Suprapubic skin (tissue), 4 donors: ENCODE results near the gene HLA-A. TPM values are rescaled to one million over a fixed set of nuclear protein-coding genes. Genes with fewer than 3 reads are reported as not detected.

Source experiments
- DNase-seq, 2 donors: peaks; one replicate each; pipeline ENCODE4 v3.0.0-alpha.2; 2019; ENCODE audit warnings: low spot score in 2 of 2
- H3K27ac ChIP-seq: fragments of 200-600 bp; sonication (generic); one replicate; pipeline ENCODE4 v1.5.1; 2019
- H3K27me3 ChIP-seq: fragments of 200-600 bp; sonication (generic); one replicate; pipeline ENCODE4 v1.5.1; 2019
- H3K36me3 ChIP-seq: fragments of 200-600 bp; sonication (generic); one replicate; pipeline ENCODE4 v1.5.1; 2019
- H3K4me1 ChIP-seq: fragments of 200-600 bp; sonication (generic); one replicate; pipeline ENCODE4 v1.5.1; 2019
- H3K4me3 ChIP-seq: fragments of 200-600 bp; sonication (generic); one replicate; pipeline ENCODE4 v1.5.1; 2019; ENCODE audit warnings: mild to moderate bottlenecking
- H3K9me3 ChIP-seq: fragments of 200-600 bp; sonication (generic); one replicate; pipeline ENCODE4 v1.5.1; 2019
- CTCF ChIP-seq, 2 donors: fragments of 200-600 bp in 1 of 2; fragments of 450-650 bp in 1 of 2; sonication (generic) in 1 of 2; IDR thresholded peaks; one replicate each; pipeline ENCODE4 v1.5.1; 2016 to 2019; ENCODE audit warnings: antibody characterized with exemption in 2 of 2, mild to moderate bottlenecking in 1 of 2, moderate library complexity in 1 of 2
- EP300 ChIP-seq: sonication (generic); formaldehyde crosslinking; IDR thresholded peaks from one replicate; pipeline ENCODE4 v1.6.1; 2017; ENCODE audit warnings: antibody characterized with exemption
- POLR2A ChIP-seq, 2 donors: fragments of 450-650 bp; IDR thresholded peaks; one replicate each; pipeline ENCODE4 v1.6.1; 2017; ENCODE audit warnings: antibody characterized with exemption in 2 of 2, mild to moderate bottlenecking in 2 of 2, moderate library complexity in 2 of 2
- POLR2AphosphoS5 ChIP-seq, 3 donors: sonication (generic); formaldehyde crosslinking; IDR thresholded peaks; one replicate each; pipeline ENCODE4 v1.6.1; 2017; ENCODE audit warnings: antibody characterized with exemption in 3 of 3
- WGBS: methylation state at CpG from one replicate; pipeline ENCODE4 v1.1.5; 2018; 5-methylcytosine and 5-hydroxymethylcytosine counted together
- total RNA-seq, 4 donors: library from RNA; depleted of rRNA; stranded (reverse); fragments of >200 nt; gene quantifications; one replicate each; pipeline ENCODE4 v1.1.0, GENCODE V29; 2016

Gene HLA-A
- total RNA-seq, 4 donors from 2014 or later = 455 to 546 (median 499) TPM

- H3K4me1 ChIP-seq = no peaks in the 10 kb centered on the region
- no peaks in the 10 kb centered on the region for H3K27me3 ChIP-seq
- H3K9me3 ChIP-seq = no peaks in the 10 kb centered on the region
- H3K4me3 ChIP-seq = no peak overlapping the region
- WGBS = no CpG with 5 or more reads among the region's 1 CpG
- DNase-seq = no peak
- H3K27ac ChIP-seq = no peak overlapping the region
- TF ChIP-seq POLR2A (IDR thresholded peaks at IDR 0.05) (no peak), CTCF (IDR thresholded peaks at IDR 0.05) (no peak), EP300 (no peak), POLR2AphosphoS5 (IDR thresholded peaks at IDR 0.05) (no peak)
- no peaks in the 10 kb centered on the region for H3K36me3 ChIP-seq
These were observed 6.9 kb upstream of the HLA-A start for GRCh38 chr6:29935273-29935955.

- Histone ChIP-seq H3K4me3 (no peak overlapping the region), H3K36me3 (no peaks in the 10 kb centered on the region), H3K27me3 (no peaks in the 10 kb centered on the region), H3K4me1 (peaks cover 7% of the 10 kb centered on the region), H3K27ac (no peak overlapping the region), H3K9me3 (no peaks in the 10 kb centered on the region)
- WGBS = 40% methylated on average over 9 of the region's 9 CpGs
- no peak for TF ChIP-seq POLR2A (IDR thresholded peaks at IDR 0.05)
- no peak for TF ChIP-seq POLR2AphosphoS5 (IDR thresholded peaks at IDR 0.05)
- no peak for TF ChIP-seq EP300
- TF ChIP-seq CTCF (IDR thresholded peaks at IDR 0.05) = no peak
- no peak for DNase-seq
These were observed 3.4 kb upstream of the HLA-A start for GRCh38 chr6:29938746-29939508.

- TF ChIP-seq EP300 = no peak
- TF ChIP-seq POLR2A (IDR thresholded peaks at IDR 0.05) = no peak
- TF ChIP-seq CTCF (IDR thresholded peaks at IDR 0.05) = no peak
- no peak for TF ChIP-seq POLR2AphosphoS5 (IDR thresholded peaks at IDR 0.05)
- Histone ChIP-seq H3K4me3 (no peak overlapping the region), H3K27me3 (no peaks in the 10 kb centered on the region), H3K27ac (no peak overlapping the region), H3K36me3 (peaks cover 9% of the 10 kb centered on the region), H3K4me1 (peaks cover 11% of the 10 kb centered on the region), H3K9me3 (no peaks in the 10 kb centered on the region)
- 5% methylated on average over 4 of the region's 4 CpGs for WGBS
- no peak for DNase-seq
These were observed 1.3 kb upstream of the HLA-A start for GRCh38 chr6:29941016-29941415.

- H3K27me3 ChIP-seq = no peaks in the 10 kb centered on the region
- DNase-seq = no peak
- WGBS = 0% methylated on average over 1 of the region's 1 CpG
- TF ChIP-seq POLR2A (IDR thresholded peaks at IDR 0.05) = no peak
- no peak for TF ChIP-seq EP300
- TF ChIP-seq CTCF (IDR thresholded peaks at IDR 0.05) = no peak
- TF ChIP-seq POLR2AphosphoS5 (IDR thresholded peaks at IDR 0.05) = no peak
- peak overlapping the region; percentile 87 for H3K27ac ChIP-seq
- peaks cover 11% of the 10 kb centered on the region for H3K4me1 ChIP-seq
- H3K36me3 ChIP-seq = peaks cover 9% of the 10 kb centered on the region
- H3K9me3 ChIP-seq = no peaks in the 10 kb centered on the region
- peak overlapping the region; percentile 65 for H3K4me3 ChIP-seq
These were observed 861 bp upstream of the HLA-A start for GRCh38 chr6:29941471-29941870.

GRCh38 chr6:29941916-29942274 is 437 bp upstream of the HLA-A start:
- peaks cover 11% of the 10 kb centered on the region for H3K4me1 ChIP-seq
- no peaks in the 10 kb centered on the region for H3K9me3 ChIP-seq
- peaks cover 9% of the 10 kb centered on the region for H3K36me3 ChIP-seq
- H3K27me3 ChIP-seq = no peaks in the 10 kb centered on the region
- H3K27ac ChIP-seq = peak overlapping the region; percentile 87
- WGBS = 0% methylated on average over 4 of the region's 5 CpGs
- peak overlapping the region; percentile 65 for H3K4me3 ChIP-seq
- TF ChIP-seq EP300 = no peak
- TF ChIP-seq POLR2A (IDR thresholded peaks at IDR 0.05) = no peak
- no peak for TF ChIP-seq CTCF (IDR thresholded peaks at IDR 0.05)
- TF ChIP-seq POLR2AphosphoS5 (IDR thresholded peaks at IDR 0.05) = no peak
- DNase-seq = no peak
